SKM-1 (cell line): ENCODE measurements around the gene NUDT4B.
"Not testable (repeated sequence)": the region's sequence is repeated elsewhere in the genome, so short reads cannot be mapped to it uniquely, and the experiment has no call there.

Experiments used
- DNase-seq: peaks from one replicate; lab custom pipeline; 2025; ENCODE audit not compliant: unreplicated experiment; lab: John Stamatoyannopoulos, UW

NUDT4B gene

GRCh38 chr1:148793762-148794332, 45.3 kb downstream of the NUDT4B start:
- not testable (repeated sequence) for DNase-seq
